HepG2 (cell line): ENCODE data around the gene MEA1. TPM values are rescaled to one million over a fixed set of nuclear protein-coding genes. Genes with fewer than 3 reads are reported as not detected.

Experiments
- ATAC-seq: fragments of 200-7000 bp; cut with Tn5 transposase; 3 replicates; pipeline ENCODE4 v1.9.1; 2020; ENCODE audit warnings: mild to moderate bottlenecking, moderate library complexity
- BruUV-seq: library from RNA; stranded (reverse); fragments of 400-500 nt; replicated peaks from 2 replicates; lab custom pipeline; 2021; lab: Mats Ljungman, UMichigan
- CTCF ChIA-PET: fragments of 300-600 bp; formaldehyde crosslinking; extraction: SDS; loops from one replicate; lab custom pipeline; 2021; ENCODE audit warnings: low total read pairs, inconsistent platforms, low intra/inter-chr PET ratio; lab: Yijun Ruan, JAX
- POLR2A ChIA-PET: fragments of 350-600 bp; sonication (Branson Sonifier 250); formaldehyde crosslinking; loops from one replicate; lab custom pipeline; 2020; ENCODE audit warnings: antibody characterized with exemption, inconsistent platforms; lab: Yijun Ruan, JAX
- DNase-seq: peaks from one replicate; pipeline ENCODE4 v3.0.0-alpha.2; 2015; ENCODE audit warnings: low spot score
- FAIRE-seq: peaks from 3 replicates; lab custom pipeline; 2011; peaks lifted over from hg19 to GRCh38; lab: Jason Lieb, UNC
- H2AFZ ChIP-seq: one replicate; pipeline ENCODE4 v1.6.1; 2011; ENCODE audit warnings: low read length, inconsistent platforms
- H3K27ac ChIP-seq: fragments of 300-600 bp; 3 replicates; pipeline ENCODE4 v1.8.0; 2011; ENCODE audit warnings: mixed run types, mild to moderate bottlenecking, mixed read lengths, low read length, inconsistent platforms; ENCODE audit not compliant: insufficient read depth; ENCODE audit errors: extremely low read length
- H3K27me3 ChIP-seq, 2 experiments: fragments of 200-600 bp in 1 of 2; 2 replicates in 1 of 2; 3 replicates in 1 of 2; pipeline versions ENCODE4 v1.6.0 to v1.8.0; 2011; ENCODE audit warnings: low read length in 2 of 2, mild to moderate bottlenecking in 2 of 2, moderate library complexity in 2 of 2, inconsistent platforms in 1 of 2; ENCODE audit not compliant: insufficient read depth in 2 of 2, control insufficient read depth in 1 of 2
- H3K36me3 ChIP-seq, 2 experiments: fragments of 200-600 bp in 1 of 2; replicated peaks in 1 of 2; 2 replicates in 1 of 2; 3 replicates in 1 of 2; pipeline versions ENCODE4 v1.5.1 to v1.8.0; 2011; ENCODE audit warnings: low read length in 2 of 2, inconsistent platforms in 1 of 2; ENCODE audit not compliant: insufficient read depth in 2 of 2, control insufficient read depth in 1 of 2
- H3K4me1 ChIP-seq: 2 replicates; pipeline ENCODE4 v1.5.1; 2012; ENCODE audit warnings: low read length, inconsistent platforms; ENCODE audit not compliant: insufficient read depth
- H3K4me2 ChIP-seq: 2 replicates; pipeline ENCODE4 v1.6.0; 2011; ENCODE audit warnings: low read depth, low read length, inconsistent platforms
- H3K4me3 ChIP-seq, 3 experiments: fragments of 200-600 bp in 1 of 3; sonication (generic), shearing (Covaris generic) in 1 of 3; replicated peaks in 1 of 3; 2 replicates each; pipeline ENCODE4 v1.5.1; 2011 to 2016; ENCODE audit warnings: low read length in 3 of 3, inconsistent platforms in 2 of 3, low read depth in 2 of 3, mild to moderate bottlenecking in 2 of 3, control low read depth in 1 of 3, mixed read lengths in 1 of 3; ENCODE audit not compliant: insufficient read depth in 1 of 3
- H3K79me2 ChIP-seq: one replicate; pipeline ENCODE4 v1.6.1; 2011; ENCODE audit warnings: low read length, inconsistent platforms; ENCODE audit not compliant: insufficient read depth
- H3K9ac ChIP-seq: 2 replicates; pipeline ENCODE4 v1.6.0; 2011; ENCODE audit warnings: mild to moderate bottlenecking, low read depth, low read length, inconsistent platforms; ENCODE audit not compliant: insufficient read depth
- H3K9me3 ChIP-seq: 2 replicates; pipeline ENCODE4 v1.5.1; 2012; ENCODE audit warnings: mild to moderate bottlenecking, low read length
- H4K20me1 ChIP-seq: 2 replicates; pipeline ENCODE4 v1.6.0; 2011; ENCODE audit warnings: inconsistent platforms, mild to moderate bottlenecking, low read length, moderate library complexity; ENCODE audit not compliant: insufficient read depth
- CBX5 ChIP-seq: sonication (generic); formaldehyde crosslinking; IDR thresholded peaks from 2 replicates; pipeline ENCODE4 v1.4.0; 2020; ENCODE audit warnings: missing genetic modification reagents, borderline replicate concordance
- DNMT3B ChIP-seq: conservative IDR thresholded peaks from 2 replicates; pipeline ENCODE4 v1.6.1; 2016; ENCODE audit warnings: missing biosample characterization, control low read depth
- FOXP1 ChIP-seq, 2 experiments: fragments of 450-650 bp in 1 of 2; IDR thresholded peaks; 2 replicates each; pipeline ENCODE4 v1.6.1; 2017 to 2018; ENCODE audit warnings: antibody characterized with exemption in 1 of 2
- GFI1 ChIP-seq: sonication (generic); formaldehyde crosslinking; IDR thresholded peaks from 2 replicates; pipeline ENCODE4 v1.5.0; 2020; ENCODE audit warnings: missing genetic modification reagents, mild to moderate bottlenecking, borderline replicate concordance
- HHEX ChIP-seq: IDR thresholded peaks from 2 replicates; pipeline ENCODE4 v1.6.1; 2016; ENCODE audit warnings: control low read depth
- LCORL ChIP-seq, 2 experiments: fragments of 450-650 bp in 1 of 2; sonication (generic) in 1 of 2; formaldehyde crosslinking in 1 of 2; IDR thresholded peaks; 2 replicates each; pipeline versions ENCODE4 v1.5.0 to v1.6.1; 2017 to 2020; ENCODE audit warnings: antibody characterized with exemption in 1 of 2, missing genetic modification reagents in 1 of 2
- NFE2L1 ChIP-seq: sonication (generic); formaldehyde crosslinking; IDR thresholded peaks from 2 replicates; pipeline ENCODE4 v1.4.0; 2020; ENCODE audit warnings: missing genetic modification reagents, mild to moderate bottlenecking, borderline replicate concordance
- NFKBIZ ChIP-seq: IDR thresholded peaks from 2 replicates; pipeline ENCODE4 v1.6.1; 2018; ENCODE audit warnings: missing genetic modification reagents, missing compliant biosample characterization
- NFRKB ChIP-seq: fragments of 450-650 bp; IDR thresholded peaks from 2 replicates; pipeline ENCODE4 v1.6.1; 2017
- TCF12 ChIP-seq, 2 experiments: fragments of 450-650 bp in 1 of 2; sonication (generic) in 1 of 2; formaldehyde crosslinking in 1 of 2; IDR thresholded peaks; 2 replicates each; pipeline versions ENCODE4 v1.6.1 to v1.8.0; 2017 to 2022; ENCODE audit warnings: antibody characterized with exemption in 1 of 2, mild to moderate bottlenecking in 1 of 2, missing genetic modification reagents in 1 of 2, moderate library complexity in 1 of 2
- ZNF234 ChIP-seq: sonication (generic); formaldehyde crosslinking; conservative IDR thresholded peaks from 2 replicates; pipeline ENCODE4 v1.5.1; 2020; ENCODE audit warnings: mild to moderate bottlenecking, missing genetic modification reagents
- ZNF274 ChIP-seq: sonication (generic); formaldehyde crosslinking; IDR thresholded peaks from 2 replicates; pipeline ENCODE4 v1.5.1; 2020; ENCODE audit warnings: mild to moderate bottlenecking, missing genetic modification reagents
- ZNF333 ChIP-seq: sonication (generic); formaldehyde crosslinking; IDR thresholded peaks from 2 replicates; pipeline ENCODE4 v1.4.0; 2020; ENCODE audit warnings: mild to moderate bottlenecking, missing genetic modification reagents, borderline replicate concordance
- ZNF546 ChIP-seq: sonication (generic); formaldehyde crosslinking; conservative IDR thresholded peaks from 2 replicates; pipeline ENCODE4 v1.8.1; 2023; ENCODE audit warnings: mild to moderate bottlenecking, missing genetic modification reagents
- ZNF577 ChIP-seq: sonication (generic); formaldehyde crosslinking; IDR thresholded peaks from 2 replicates; pipeline ENCODE4 v1.4.0; 2020; ENCODE audit warnings: mild to moderate bottlenecking, low read depth, missing genetic modification reagents, borderline replicate concordance
- ZNF772 ChIP-seq: sonication (generic); formaldehyde crosslinking; IDR thresholded peaks from 2 replicates; pipeline ENCODE4 v1.5.0; 2020; ENCODE audit warnings: mild to moderate bottlenecking, missing genetic modification reagents
- WGBS: methylation state at CpG from one replicate; pipeline ENCODE4 v1.1.6; 2017; ENCODE audit warnings: low lambda C conversion rate; 5-methylcytosine and 5-hydroxymethylcytosine counted together
- in situ Hi-C: cut with HindIII; loops from 2 replicates; pipeline ENCODE4 v1.10.0; 2017; ENCODE audit warnings: low pct_unique_long_range_greater_than_20kb; ENCODE audit not compliant: extremely low pct_ligation_motif_present
- intact Hi-C: fragments of 100-400 bp; cut with micrococcal nuclease; formaldehyde crosslinking; loops from one replicate; pipeline ENCODE4 v1.10.0; 2022; ENCODE audit not compliant: unreplicated experiment
- polyA plus RNA-seq, 8 experiments: library from polyadenylated mRNA; depleted of rRNA in 3 of 8; stranded (reverse) in 7 of 8; unstranded in 1 of 8; fragments of >200 nt; fragmentation: Illumina TruSeq in 4 of 8; extraction: Trizol in 4 of 8; gene quantifications; 2 replicates each; pipeline versions ENCODE4 v1.2.1 to v1.2.3, GENCODE V29; 2011 to 2016; ENCODE audit warnings: low read depth in 4 of 8, missing spikeins in 1 of 8, mixed read lengths in 1 of 8; ENCODE audit not compliant: insufficient read depth in 1 of 8
- total RNA-seq, 5 experiments: library from RNA; depleted of rRNA; stranded (reverse); fragments of >200 nt; fragmentation: Illumina TruSeq; extraction: Trizol; gene quantifications; 2 replicates each; pipeline ENCODE4 v1.2.3, GENCODE V29; 2016; ENCODE audit warnings: low read depth in 1 of 5
- TF ChIP-seq, protein P1 (sequence below): sonication (generic); formaldehyde crosslinking; IDR thresholded peaks from 2 replicates; pipeline ENCODE4 v1.9.0; 2021; ENCODE audit warnings: missing genetic modification reagents, borderline replicate concordance
- TF ChIP-seq, protein P2 (sequence below): sonication (generic); formaldehyde crosslinking; IDR thresholded peaks from 2 replicates; pipeline ENCODE4 v1.8.1; 2023; ENCODE audit warnings: missing genetic modification reagents, mild to moderate bottlenecking, borderline replicate concordance
- TF ChIP-seq, protein P3 (sequence below): IDR thresholded peaks from 2 replicates; pipeline ENCODE4 v1.6.1; 2016; ENCODE audit warnings: low read depth, control low read depth
- TF ChIP-seq, protein P4 (sequence below): sonication (generic); formaldehyde crosslinking; IDR thresholded peaks from 2 replicates; pipeline ENCODE4 v1.4.0; 2020; ENCODE audit warnings: mild to moderate bottlenecking, missing genetic modification reagents

Gene MEA1
- total and polyA plus RNA-seq, 2 of the 13 experiments (the other 11 are each of a cell fraction or from before 2014, with no cell fraction given), result 75.6 to 86.2 TPM

DNA sequence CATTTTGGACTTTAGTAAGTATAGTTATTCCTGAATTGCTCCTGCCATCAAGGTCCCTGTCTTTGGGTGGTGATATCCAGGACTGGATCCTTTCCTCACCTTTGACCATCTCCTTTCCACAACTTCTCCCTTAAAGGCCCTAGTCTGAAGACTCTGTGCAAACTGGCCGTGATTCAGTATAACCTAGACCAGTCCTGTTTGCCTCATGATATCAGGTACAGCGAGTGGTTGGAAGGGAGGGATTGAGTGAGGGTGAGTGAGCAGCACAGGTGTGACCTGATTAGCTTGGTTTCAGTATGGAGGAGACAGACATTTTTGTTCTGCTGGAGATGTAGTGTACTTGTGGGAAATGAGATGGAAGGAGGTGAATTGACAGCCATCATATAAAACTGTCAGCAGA lies 5.4 kb upstream of the MEA1 start:
- TF ChIP-seq GFI1 (CRISPR knock-in tag), result no peak
- no peak for TF ChIP-seq CBX5 (CRISPR knock-in tag)
- no peak for TF ChIP-seq NFE2L1 (CRISPR knock-in tag)
- no peak for TF ChIP-seq NFRKB
- no peak for TF ChIP-seq ZNF333 (CRISPR knock-in tag)
- TF ChIP-seq, protein P1, sequence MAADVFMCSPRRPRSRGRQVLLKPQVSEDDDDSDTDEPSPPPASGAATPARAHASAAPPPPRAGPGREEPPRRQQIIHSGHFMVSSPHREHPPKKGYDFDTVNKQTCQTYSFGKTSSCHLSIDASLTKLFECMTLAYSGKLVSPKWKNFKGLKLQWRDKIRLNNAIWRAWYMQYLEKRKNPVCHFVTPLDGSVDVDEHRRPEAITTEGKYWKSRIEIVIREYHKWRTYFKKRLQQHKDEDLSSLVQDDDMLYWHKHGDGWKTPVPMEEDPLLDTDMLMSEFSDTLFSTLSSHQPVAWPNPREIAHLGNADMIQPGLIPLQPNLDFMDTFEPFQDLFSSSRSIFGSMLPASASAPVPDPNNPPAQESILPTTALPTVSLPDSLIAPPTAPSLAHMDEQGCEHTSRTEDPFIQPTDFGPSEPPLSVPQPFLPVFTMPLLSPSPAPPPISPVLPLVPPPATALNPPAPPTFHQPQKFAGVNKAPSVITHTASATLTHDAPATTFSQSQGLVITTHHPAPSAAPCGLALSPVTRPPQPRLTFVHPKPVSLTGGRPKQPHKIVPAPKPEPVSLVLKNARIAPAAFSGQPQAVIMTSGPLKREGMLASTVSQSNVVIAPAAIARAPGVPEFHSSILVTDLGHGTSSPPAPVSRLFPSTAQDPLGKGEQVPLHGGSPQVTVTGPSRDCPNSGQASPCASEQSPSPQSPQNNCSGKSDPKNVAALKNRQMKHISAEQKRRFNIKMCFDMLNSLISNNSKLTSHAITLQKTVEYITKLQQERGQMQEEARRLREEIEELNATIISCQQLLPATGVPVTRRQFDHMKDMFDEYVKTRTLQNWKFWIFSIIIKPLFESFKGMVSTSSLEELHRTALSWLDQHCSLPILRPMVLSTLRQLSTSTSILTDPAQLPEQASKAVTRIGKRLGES (CRISPR knock-in tag), result no peak
- no peak for TF ChIP-seq FOXP1 (IDR thresholded peaks at IDR 0.05)
- TF ChIP-seq FOXP1 (CRISPR knock-in tag; IDR thresholded peaks at IDR 0.05), result no peak
- TF ChIP-seq, protein P2, sequence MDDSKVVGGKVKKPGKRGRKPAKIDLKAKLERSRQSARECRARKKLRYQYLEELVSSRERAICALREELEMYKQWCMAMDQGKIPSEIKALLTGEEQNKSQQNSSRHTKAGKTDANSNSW (CRISPR knock-in tag), result no peak
- no peak for TF ChIP-seq NFKBIZ (CRISPR knock-in tag)
- TF ChIP-seq, protein P3, sequence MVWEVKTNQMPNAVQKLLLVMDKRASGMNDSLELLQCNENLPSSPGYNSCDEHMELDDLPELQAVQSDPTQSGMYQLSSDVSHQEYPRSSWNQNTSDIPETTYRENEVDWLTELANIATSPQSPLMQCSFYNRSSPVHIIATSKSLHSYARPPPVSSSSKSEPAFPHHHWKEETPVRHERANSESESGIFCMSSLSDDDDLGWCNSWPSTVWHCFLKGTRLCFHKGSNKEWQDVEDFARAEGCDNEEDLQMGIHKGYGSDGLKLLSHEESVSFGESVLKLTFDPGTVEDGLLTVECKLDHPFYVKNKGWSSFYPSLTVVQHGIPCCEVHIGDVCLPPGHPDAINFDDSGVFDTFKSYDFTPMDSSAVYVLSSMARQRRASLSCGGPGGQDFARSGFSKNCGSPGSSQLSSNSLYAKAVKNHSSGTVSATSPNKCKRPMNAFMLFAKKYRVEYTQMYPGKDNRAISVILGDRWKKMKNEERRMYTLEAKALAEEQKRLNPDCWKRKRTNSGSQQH (CRISPR knock-in tag), result no peak
- no peak for TF ChIP-seq HHEX (CRISPR knock-in tag)
- TF ChIP-seq ZNF234 (CRISPR knock-in tag), result no peak
- no peak for TF ChIP-seq LCORL (IDR thresholded peaks at IDR 0.05)
- TF ChIP-seq LCORL (CRISPR knock-in tag; IDR thresholded peaks at IDR 0.05), result no peak
- TF ChIP-seq, protein P4, sequence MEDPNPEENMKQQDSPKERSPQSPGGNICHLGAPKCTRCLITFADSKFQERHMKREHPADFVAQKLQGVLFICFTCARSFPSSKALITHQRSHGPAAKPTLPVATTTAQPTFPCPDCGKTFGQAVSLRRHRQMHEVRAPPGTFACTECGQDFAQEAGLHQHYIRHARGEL (CRISPR knock-in tag), result no peak
- TF ChIP-seq ZNF577 (CRISPR knock-in tag), result no peak
- no peak for TF ChIP-seq TCF12 (IDR thresholded peaks at IDR 0.05)
- TF ChIP-seq TCF12 (CRISPR knock-in tag; IDR thresholded peaks at IDR 0.05), result no peak
- no peak for TF ChIP-seq DNMT3B (CRISPR knock-in tag)
- no peak for TF ChIP-seq ZNF772
- no peak for TF ChIP-seq ZNF546 (CRISPR knock-in tag)
- TF ChIP-seq ZNF274 (CRISPR knock-in tag), result no peak
- FAIRE-seq (no peak), DNase-seq (no peak), ATAC-seq (no peak)
- intact Hi-C loops (no loop called here), in situ Hi-C loops (no loop called here)
- Histone ChIP-seq H3K4me2 (no peak overlapping the region), H3K4me3 (no peak overlapping the region), H3K79me2 (peaks cover 34% of the 10 kb centered on the region), H2AFZ (no peak overlapping the region), H4K20me1 (no peaks in the 10 kb centered on the region), H3K27ac (no peak overlapping the region), H3K36me3 (peaks cover 16 to 35% of the 10 kb centered on the region in 2 experiments), H3K27me3 (peaks cover 0 to 3% of the 10 kb centered on the region in 2 experiments; a peak in 1 of 5 replicates), H3K9me3 (no peaks in the 10 kb centered on the region), H3K9ac (no peak overlapping the region), H3K4me1 (peaks cover 47% of the 10 kb centered on the region)
- ChIA-PET CTCF (no interaction called here), POLR2A (interaction anchor here (3.6 to 4.2 kb wide), 3 partner anchors 15 to 41 kb away, joined by 33 to 43 read pairs (median 41); partner anchors contain the start of genes KLC4, MRPL2 and PPP2R5D)
- WGBS, result 97% methylated on average over 2 of the region's 2 CpGs
- no TSS peak for BruUV-seq
